Superior temporal gyrus (tissue), 1 donor: Measurements from ENCODE around the gene PDE4D.

Experiments
- DNase-seq: peaks from one replicate; pipeline ENCODE4 v3.0.0-alpha.2; 2016; ENCODE audit errors: extremely low spot score

Gene PDE4D

DNA sequence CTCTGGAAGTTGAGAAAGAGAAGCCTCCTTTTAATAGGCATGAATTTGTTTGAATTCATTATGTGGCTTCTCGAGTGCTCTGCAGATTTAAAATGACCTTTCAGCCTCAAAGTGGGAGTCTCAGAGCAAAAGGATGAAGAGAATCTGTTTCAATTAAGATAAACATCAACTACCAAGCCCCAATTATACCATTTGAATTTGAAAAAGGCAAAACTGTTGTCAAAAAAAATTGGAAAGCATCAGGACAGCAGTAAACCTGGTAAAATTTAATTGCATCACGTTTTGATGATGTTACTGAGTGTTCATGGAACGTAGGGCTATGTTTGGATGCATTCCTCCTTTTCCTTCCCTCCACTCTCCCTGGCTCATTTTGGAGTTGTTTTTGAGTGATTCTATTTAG, 637.2 kb downstream of the PDE4D start:
- no peak for DNase-seq

DNA sequence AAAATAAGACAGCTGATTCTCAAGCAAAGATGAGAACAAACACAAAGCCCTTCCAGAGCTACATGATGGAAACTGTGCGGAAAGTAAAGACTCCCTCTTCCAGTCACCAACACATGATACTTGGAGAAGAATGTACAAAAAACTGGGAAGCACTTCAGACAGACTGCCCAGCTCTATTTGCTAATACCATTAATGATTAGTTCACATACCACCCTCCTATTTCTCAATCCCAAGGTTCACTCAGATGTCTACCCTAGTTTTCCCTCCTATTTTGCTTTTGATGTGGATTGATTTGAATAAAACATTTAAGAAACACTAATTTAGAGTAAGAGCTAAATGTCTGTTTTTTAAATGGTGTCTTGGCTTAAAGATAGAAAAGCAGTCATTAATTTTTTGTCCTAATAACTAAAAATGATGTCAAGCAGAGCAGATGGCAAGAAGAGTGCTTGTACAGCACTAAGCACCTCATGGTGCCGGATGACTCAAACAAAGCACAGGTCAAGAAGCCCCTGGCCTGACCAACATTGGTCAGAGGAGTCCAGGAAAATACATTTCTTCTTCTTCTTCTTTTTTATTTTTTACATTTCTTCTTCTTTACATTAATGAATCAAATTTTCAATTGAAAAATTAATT, 639.4 kb downstream of the PDE4D start:
- DNase-seq, result no peak

DNA sequence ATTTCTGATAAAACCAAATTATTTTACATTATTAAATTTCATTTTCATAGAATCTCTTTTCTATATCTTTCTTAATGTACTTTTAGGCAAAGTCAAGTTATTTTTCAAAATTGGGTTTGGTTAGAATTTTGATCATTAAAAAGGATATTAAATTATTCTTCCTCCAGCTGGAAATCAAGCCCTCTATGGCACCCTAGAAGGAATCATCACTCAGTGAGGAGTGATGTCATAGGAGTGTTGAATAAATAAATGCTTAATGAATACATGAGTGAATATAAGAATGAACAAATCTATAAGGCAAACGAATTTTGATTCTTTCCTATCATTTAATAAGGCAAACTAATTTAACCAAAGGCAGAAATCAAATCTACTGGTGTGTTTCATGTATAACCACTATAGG, 639.9 kb downstream of the PDE4D start:
- DNase-seq, result no peak

DNA sequence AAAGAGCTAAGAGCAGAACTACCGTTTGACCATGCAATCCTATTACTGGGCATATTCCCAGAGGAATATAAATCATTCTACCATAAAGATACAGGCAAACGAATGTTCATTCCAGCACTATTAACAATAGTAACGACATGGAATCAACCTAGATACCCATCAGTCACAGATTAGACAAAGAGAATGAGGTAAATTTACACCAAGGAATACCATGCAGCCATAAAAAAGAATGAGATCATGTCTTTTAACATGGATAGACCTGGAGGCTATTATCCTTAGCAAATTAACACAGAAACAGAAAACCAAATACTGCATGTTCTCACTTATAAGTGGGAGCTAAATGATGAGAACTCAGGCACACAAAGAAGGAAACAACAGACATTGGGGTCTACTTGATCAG, 641.9 kb downstream of the PDE4D start:
- DNase-seq, result no peak

DNA sequence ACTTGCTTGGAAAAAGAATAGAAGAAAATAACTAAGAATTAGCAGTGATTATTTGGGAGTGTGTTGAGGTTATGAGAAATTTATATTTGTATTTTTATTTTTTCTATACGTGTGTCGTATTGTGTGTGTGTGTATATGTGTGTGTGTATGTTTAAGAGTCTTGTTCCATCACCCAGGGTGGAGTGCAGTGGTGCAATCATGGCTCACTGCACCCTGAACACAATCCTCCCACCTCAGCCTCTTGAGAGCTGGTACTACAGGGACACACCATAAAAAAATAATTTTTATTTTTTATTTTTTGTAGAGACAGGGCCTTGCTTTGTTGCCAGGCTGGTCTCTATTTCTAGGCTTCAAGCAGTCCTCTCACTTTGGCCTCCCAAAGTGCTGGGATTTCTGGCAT, 643.8 kb downstream of the PDE4D start:
- no peak for DNase-seq

DNA sequence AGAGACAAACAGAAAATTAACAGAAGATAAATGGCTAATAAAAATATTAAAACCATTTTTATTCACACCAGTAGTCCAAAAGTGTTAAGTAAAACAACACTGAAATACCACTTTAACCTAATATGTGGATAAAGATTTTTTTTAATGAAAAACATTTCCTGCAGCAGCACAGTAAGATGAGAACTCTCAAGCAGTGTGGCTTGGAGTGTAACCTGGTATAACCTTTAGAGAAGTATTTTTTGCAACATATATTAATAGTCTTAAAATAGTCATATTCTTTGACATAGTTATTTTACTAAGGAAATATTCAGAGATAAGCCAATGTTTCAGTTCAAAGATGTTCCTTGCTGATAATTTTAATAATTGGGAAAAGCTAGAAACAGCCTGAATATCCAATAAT, 644.4 kb downstream of the PDE4D start:
- no peak for DNase-seq

DNA sequence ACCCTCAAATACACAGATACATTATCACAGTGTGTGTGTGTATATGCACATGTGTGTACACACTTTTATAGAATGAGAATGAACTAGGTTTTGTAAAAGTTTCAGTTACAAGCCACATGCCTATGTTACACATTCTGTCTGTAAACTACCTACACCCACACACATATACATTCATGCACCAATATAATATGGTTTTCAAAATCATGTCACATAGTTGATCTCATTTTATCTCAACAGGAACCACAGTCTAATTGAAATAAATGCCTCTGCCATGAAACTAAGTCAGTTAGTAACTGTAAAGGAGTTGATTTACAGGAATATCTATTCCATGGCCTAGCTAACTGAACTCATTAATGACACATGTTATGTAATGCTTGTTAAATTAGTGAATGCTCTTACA, 646.6 kb downstream of the PDE4D start:
- no peak for DNase-seq

DNA sequence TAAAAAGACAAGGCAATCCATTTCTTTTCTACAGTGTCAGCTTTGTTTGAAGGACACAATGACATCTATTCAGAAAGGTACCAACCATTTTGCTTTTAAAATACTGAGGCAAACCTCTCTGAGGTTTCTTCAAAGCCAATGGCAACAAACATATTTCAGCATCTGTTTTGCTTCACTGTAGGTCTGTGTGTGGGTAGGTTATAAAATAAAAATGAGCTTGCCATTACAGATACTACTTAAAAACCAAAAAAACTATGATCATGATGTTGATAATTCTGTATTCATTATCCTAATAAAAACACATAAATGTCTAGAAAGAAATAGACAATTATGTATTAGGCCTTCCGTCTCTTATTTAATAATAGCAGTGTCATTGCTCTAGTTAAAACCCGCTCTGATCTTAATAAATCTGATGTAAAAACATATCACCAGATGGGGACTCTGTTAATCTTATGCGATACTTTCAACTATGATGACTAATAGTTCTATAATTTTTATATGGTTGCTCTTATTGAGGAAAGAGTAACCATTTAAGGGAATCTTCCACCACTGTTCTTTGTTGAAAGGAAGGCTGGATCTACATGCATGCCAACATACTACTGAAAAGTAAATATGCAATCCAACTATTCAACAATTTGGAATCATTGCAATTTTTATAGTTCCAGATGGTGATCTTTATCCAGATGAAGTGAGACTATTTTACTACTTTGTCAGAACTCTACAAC, 647.2 kb downstream of the PDE4D start:
- no peak for DNase-seq

DNA sequence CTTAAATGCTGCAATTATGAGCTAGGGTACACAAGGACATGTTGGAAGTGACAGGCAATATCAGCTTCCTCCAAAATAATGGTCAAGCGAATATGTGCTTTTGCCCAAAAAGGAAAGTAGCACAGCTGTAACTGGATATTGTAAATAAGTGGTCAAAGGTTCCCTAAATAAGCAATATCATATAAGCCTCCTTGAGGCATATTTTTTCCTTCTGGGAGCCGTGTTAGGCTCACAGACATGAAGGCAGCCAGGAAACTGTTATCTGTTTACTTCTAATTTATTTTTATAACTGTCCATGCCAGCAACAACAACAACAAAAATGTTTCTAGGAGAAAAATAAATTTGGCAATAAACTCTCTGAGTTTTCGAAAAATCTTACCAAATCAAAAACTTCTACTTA, 648.3 kb downstream of the PDE4D start:
- no peak for DNase-seq

DNA sequence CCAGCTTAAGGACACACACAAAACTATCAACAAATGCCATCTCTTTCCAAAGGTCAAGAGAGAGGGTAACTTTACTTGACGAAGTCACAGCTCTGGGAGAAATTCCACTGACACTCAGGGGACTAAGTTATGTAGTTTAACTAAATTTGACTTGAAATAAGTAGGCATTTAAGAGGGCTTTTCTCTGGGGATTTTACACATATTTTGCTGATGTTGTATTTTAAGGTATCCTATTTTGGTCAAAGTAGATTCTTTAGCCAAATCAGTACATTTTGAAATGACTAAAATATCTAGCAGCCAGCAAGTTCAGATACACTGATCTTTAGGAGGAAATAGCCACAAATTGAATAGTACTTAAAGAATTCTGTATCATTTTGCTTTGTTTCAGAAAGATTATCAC, 652.0 kb downstream of the PDE4D start:
- no peak for DNase-seq

DNA sequence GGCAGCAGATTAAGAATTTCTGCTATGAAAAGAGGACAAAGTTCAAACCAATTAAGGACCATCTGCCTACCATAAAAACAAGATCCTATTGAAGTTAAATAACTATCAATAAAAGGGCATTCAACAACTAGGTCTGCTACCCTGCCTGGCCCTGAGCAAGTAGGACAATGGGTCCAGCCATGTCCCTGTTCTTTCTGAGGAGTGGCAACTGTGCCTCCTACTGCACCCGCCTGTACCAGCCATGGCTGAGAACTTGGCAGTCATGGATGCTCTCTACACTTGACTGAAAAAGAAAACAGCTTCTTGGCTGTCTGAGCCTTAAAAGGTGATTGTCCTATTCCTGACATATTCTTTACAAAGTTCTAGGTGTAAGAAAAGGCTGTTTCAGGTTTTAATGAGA, 652.4 kb downstream of the PDE4D start:
- no peak for DNase-seq

DNA sequence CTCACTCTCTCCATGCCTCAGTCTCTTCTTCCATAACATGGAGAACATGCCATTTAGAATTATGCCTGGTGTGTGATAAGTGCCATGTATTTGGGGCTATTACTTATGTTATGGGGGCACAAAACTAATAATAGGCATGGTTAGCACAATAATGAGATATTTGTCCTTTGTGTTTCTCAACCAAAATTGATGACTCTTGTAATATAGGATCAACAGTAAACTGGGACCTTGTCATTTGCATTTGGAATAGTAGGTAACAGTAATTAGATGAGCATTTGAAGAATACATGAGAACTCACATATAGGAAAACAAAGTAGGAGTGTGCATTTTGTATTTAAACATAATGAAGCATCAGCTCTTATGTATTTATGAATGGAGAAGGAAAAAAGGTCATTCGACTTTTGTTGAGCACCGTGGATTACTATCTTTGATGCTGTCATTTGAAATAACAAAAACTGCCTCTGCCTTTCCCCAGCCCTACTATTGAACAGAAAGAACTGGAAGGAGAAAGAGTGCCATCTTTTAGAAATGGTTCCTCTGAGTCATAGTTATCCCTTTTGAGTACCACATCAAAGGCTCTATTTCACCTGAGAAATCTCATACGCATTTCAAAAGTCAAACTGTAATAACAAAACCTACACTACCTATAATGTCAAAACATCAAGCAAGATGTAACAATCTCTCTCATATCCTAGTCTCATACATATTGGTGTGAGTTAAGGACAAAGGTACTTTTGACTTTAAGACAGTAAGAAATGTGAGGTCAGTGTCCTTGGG, 655.2 kb downstream of the PDE4D start:
- no peak for DNase-seq

DNA sequence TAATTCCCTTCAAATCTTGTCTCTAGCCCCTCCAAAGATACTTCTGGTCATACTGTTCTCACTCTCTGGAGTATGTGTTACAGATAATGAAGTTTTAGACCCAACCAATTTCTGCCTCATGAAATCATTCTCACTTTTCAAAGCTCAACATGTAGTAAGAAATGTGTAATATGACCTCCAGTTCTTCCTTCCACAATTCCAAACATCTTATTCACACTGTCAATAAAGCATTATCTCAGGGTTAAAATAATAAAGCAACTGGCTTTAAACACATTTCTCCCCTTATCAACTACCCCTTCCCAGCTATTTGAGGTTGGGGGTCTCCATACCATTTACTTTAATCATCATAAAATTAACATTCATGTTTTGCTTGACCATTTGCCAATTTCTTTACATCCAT, 656.5 kb downstream of the PDE4D start:
- no peak for DNase-seq

DNA sequence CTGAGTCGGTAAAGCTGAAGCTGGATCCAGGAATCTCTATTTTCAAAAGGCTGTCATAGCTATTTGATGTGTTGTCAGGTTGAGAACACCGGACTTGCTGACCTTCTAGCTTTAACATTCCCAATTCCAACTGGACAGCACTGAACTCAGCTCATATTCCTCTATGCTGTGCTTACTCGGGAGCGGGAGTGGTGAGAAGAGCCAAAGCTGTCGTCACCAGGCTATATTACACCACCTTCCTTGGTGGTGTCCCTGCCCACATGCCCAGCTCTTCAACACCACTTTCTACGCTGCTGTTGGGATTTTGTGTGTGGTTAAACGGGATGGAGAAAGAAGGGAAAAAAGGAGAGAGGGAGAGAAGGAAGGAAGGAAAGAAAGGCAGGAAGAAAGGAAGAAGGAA, 657.1 kb downstream of the PDE4D start:
- DNase-seq, result no peak

DNA sequence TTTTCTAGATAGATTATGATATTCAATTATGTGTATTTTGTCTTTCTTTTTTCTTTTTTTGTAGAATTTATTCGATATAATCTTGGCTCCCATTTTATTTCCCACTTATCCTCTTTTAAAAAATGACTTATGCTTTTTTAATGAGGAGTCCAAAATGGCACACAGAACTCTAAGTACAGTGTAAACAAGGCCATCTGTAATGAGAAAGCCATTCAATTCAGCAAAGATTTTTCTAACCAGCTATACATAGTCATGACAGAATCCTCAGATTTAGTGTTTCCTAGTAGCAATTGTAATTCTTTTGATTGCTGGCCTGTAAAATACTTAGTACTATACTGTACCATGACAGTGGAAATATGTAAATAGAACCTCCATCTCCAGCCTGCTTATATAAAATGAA, 659.3 kb downstream of the PDE4D start:
- DNase-seq, result no peak

DNA sequence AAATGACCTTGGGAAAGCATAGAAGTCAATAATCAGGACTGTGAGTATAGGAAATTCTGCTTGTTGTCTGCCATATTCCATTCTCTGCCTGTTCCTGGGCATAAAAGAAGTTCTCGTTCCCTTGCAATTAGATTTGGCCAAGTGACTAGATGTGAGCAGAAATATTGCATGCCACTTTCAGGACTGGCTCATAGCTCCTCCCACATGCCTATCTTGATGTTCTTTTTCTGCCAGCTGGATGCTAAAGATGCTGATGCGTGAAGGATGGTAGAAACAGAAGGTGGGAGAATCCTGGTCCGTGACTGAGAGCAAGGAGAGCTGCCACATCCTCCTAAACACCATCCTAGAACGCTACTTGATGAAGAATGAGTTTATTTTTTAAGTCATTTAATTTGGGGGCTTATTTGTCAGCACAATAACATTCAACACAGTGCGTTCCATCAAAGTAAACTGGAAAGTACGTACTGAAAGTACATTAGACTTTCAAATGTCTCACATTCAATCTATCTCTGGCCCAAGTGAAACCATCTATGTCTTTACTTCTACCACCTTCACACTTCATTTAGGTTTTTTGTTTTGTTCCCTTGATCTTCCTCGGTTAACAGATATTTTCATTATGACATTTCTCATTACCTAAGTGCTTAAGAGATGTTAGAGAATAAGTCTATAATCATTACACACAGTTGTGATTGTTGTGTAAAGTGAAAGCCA, 662.1 kb downstream of the PDE4D start:
- no peak for DNase-seq

DNA sequence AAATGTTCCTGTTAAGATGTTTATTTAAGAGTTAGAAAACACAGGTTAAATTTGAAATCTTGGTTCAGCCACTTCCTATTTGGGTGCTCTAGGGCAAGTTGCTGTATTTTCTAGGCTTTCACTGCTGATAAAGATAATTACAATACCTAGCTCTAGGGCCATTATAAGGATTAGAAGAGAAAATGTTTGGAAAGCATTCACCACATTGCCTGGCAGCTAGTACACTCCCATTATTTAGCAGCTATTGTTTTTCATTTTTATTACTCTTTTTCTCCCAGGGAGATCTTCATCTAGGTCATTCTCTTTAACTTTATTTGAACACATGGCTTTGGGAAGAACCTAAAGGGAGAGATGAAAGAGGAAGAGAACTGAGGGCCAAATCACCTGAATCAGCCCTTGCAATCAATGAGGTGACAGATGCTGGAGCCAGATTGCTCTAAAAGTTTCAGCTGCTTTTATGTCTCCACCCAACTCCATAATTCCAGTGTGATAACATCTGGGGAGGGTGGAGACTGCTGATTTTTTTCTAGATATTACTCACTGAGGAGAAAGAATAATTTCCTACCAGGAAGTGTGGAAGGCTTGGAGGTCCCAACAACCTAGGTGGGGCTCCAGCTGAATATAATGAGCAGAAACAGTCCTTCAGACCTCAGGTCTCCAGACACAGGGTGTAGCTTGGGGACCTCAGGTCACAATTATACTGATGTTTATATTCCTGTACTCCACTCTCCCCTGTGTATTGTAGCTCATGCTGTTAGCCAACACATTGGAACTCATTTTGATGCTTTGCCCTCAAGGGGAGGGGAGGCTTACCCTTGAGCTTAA, 670.6 kb downstream of the PDE4D start:
- DNase-seq, result no peak

DNA sequence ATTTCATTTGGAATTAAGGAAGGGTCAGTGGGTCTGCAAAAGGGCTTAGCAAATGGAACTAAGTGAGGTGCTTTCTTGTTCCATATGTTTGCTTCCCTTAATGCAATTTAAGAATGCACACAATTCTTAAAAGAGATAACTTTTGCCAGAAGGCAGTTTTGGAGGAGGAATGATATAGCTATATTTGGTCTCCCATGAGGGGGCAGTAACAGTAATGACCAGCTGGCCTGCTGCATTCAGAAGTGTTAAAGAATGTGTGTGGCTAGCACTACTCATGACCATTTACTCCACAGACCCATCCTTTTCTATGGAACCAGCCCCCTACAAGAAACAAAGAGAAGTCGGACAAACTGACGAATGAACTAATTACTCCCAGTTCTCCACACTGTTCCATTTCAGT, 671.8 kb downstream of the PDE4D start:
- DNase-seq, result no peak

DNA sequence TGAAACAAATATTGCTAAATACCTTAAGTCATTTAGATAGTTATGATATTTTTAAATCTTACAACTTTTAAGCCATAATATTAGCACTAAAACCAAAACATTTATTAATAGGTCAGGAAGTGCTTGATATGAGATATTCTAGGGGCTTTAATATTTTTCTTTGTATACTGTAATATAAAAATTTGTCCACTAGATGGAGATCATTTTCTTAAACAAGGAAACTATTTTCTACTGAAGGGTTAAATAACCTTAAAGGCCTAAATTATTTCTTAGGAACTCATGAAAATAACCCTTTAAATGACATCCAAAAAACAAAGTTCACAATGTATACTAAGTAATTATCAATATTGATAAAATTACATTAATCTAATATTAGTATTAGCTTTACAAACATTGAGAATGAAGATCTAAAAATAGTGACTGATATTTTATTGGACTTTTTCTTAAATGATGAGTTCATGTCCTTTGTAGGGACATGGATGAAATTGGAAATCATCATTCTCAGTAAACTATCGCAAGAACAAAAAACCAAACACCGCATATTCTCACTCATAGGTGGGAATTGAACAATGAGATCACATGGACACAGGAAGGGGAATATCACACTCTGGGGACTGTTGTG, 675.0 kb downstream of the PDE4D start:
- DNase-seq, result no peak

DNA sequence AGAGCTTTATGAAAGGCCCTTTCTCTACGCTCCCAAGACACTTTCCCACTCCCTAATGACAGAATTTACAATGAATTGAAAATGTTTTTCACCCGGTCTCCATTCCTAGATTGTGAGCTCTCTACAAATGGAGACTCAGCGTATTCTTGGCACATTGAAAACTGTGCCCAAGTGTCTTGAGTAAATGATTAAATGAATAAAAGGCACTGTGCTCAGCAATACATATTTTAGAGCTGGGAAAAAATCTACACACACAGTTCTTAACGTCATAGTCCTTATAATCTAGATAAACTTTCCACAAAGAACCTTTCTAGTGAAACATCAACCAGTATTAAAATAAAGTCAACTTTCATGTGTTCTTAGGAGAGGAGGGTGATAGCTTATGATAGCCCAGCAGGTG, 676.7 kb downstream of the PDE4D start:
- no peak for DNase-seq

DNA sequence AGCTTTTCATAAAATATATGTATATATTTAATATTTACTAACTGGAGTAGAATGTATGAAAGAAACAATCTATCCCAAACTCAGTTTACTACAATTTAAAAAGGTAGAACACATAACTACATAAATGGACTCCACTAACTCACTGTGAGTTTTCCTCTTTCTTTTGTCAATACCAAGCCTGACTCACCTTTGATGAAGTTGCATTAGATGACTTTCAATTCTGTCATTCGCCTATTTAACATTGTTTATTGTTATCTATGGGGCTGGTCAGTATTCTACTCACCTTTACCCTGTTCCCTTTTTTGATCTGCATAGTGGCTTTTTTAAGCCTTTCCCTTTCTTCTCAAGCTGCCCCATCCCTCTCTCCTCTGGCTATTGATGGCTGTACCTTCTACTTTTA, 680.9 kb downstream of the PDE4D start:
- DNase-seq, result no peak
